Measurements from ENCODE around the gene SERBP1.

GRCh38 chr1:67377253-67377652, 52.9 kb downstream of the SERBP1 start:
- TF ChIP-seq POLR2A (IDR thresholded peaks at IDR 0.05) (no peak), CTCF (IDR thresholded peaks at IDR 0.05) (no peak)
